Brain microvascular endothelial cell (primary cell): ENCODE results near the gene LRRK2.

ENCODE experiments used
- DNase-seq: peaks from one replicate; pipeline ENCODE4 v3.0.0-alpha.2; 2020
- H3K27ac ChIP-seq: fragments of 250-450 bp; sonication (Bioruptor Pico); 2 replicates; pipeline ENCODE4 v1.5.1; 2020; ENCODE audit warnings: mild to moderate bottlenecking, moderate library complexity
- H3K27me3 ChIP-seq: fragments of 250-450 bp; sonication (Bioruptor Pico); replicated peaks from 2 replicates; pipeline ENCODE4 v1.5.1; 2020; ENCODE audit warnings: mild to moderate bottlenecking
- H3K36me3 ChIP-seq: fragments of 250-450 bp; sonication (Bioruptor Pico); replicated peaks from 2 replicates; pipeline ENCODE4 v1.5.1; 2020; ENCODE audit warnings: mild to moderate bottlenecking
- H3K4me3 ChIP-seq: 2 replicates; pipeline ENCODE4 v1.5.1; 2011; ENCODE audit warnings: low read depth, mild to moderate bottlenecking, control low read depth, low read length, moderate library complexity
- in situ Hi-C: cut with HindIII; loops from 2 replicates; pipeline ENCODE4 v1.10.0; 2017; ENCODE audit warnings: low sequenced_read_pairs, low pct_ligation_motif_present
- TF ChIP-seq, protein P1 (sequence below): IDR thresholded peaks from 2 replicates; pipeline ENCODE4 v1.5.1; 2011; ENCODE audit warnings: low read depth, mild to moderate bottlenecking, moderate library complexity, low read length, control low read depth, inconsistent platforms; ENCODE audit errors: missing control alignments

Gene LRRK2

DNA sequence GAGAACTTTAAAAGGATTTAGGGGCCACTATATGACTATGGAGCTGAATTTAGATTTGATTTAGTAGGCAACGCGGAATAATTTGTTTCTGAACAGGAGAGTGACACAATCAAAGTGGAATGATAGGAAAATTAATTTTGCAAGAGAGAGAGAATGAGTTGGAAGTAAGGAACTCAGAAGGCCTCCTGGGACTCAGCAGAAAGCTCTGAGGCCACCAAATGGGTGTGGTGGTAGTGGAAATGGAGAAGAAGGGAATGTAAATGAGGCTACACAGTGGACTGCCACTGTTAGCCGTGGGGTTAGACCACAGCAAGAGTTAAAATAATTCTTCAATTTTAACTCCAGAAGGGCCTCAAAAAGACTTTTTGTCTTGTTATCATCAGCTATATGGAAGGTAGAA is 102.7 kb downstream of the LRRK2 start:
- no peaks in the 10 kb centered on the region for H3K36me3 ChIP-seq
- no peak overlapping the region for H3K4me3 ChIP-seq
- DNase-seq = no peak
- TF ChIP-seq, protein P1, sequence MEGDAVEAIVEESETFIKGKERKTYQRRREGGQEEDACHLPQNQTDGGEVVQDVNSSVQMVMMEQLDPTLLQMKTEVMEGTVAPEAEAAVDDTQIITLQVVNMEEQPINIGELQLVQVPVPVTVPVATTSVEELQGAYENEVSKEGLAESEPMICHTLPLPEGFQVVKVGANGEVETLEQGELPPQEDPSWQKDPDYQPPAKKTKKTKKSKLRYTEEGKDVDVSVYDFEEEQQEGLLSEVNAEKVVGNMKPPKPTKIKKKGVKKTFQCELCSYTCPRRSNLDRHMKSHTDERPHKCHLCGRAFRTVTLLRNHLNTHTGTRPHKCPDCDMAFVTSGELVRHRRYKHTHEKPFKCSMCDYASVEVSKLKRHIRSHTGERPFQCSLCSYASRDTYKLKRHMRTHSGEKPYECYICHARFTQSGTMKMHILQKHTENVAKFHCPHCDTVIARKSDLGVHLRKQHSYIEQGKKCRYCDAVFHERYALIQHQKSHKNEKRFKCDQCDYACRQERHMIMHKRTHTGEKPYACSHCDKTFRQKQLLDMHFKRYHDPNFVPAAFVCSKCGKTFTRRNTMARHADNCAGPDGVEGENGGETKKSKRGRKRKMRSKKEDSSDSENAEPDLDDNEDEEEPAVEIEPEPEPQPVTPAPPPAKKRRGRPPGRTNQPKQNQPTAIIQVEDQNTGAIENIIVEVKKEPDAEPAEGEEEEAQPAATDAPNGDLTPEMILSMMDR = no peak
- in situ Hi-C loops = no loop called here
- H3K27me3 ChIP-seq = no peaks in the 10 kb centered on the region
- H3K27ac ChIP-seq = no peak overlapping the region

DNA sequence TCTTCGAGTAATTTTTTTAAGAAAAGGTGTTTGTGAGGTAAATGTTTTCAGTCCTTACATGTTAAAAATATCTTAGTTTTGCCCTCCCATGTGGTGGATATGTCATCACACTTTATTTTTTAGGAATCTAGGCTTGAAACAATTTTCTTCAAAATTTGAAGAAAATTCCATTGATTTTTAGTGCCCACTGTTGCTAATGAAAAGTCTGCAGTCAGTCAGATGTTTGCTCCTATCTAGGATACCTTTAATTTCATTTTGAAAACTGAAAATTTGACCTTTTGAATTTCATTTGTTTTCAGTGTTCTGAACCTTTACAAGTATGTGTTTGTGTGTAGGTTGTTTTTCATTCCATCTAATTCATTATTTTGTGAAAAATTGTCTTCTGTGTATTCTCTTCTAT is 105.4 kb downstream of the LRRK2 start:
- H3K36me3 ChIP-seq = no peaks in the 10 kb centered on the region
- no peak for DNase-seq

DNA sequence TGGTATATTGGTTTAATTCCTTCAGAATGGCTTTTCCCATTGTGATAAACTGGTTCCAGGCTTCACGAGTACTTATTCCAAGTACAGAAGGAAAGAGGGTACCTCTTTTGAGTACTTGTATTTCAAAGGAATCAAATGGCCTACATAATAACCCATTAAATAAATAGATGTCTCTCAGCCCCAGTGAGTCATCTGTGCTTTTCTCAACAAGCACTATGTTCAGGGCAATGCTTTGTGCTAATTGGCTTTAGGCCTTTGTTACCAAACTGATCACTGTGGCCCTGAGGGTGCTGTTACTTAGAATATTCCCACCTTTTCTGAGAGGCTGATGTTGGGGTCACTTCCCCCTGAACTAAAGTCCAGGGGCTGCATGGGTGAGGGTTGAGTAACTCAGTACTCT is 107.1 kb downstream of the LRRK2 start:
- Histone ChIP-seq H3K4me3 (no peak overlapping the region), H3K27ac (no peak overlapping the region), H3K27me3 (no peaks in the 10 kb centered on the region), H3K36me3 (no peaks in the 10 kb centered on the region)
- in situ Hi-C loops = no loop called here
- DNase-seq = no peak
- TF ChIP-seq, protein P1 = no peak

More for the DNA sequence above, 105.4 kb downstream of the LRRK2 start:
- no peak overlapping the region for H3K27ac ChIP-seq
- H3K27me3 ChIP-seq = no peaks in the 10 kb centered on the region
- TF ChIP-seq, protein P1 = no peak
- in situ Hi-C loops = no loop called here
- no peak overlapping the region for H3K4me3 ChIP-seq

DNA sequence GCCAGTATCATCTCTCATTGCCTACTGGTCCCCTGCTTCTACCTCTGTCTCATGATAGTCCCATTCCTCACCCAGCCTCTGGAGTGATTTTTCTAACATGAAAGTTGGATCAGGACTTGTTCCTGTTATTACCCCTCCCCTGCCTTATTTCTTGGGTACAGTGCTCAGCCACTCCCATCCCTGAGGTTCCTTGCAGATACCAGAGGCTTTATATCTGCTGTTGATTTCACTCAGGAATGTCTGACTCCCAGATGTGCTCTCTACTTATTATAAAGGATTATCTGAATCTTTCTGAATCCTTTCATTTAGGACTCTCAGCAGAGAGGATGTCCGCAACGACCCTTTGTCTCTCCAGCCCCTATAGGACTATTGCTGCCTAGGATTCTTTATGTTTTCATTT is 111.2 kb downstream of the LRRK2 start:
- TF ChIP-seq, protein P1 = no peak
- in situ Hi-C loops = no loop called here
- no peak overlapping the region for H3K4me3 ChIP-seq
- no peak overlapping the region for H3K27ac ChIP-seq
- DNase-seq = no peak
- H3K36me3 ChIP-seq = no peaks in the 10 kb centered on the region
- H3K27me3 ChIP-seq = no peaks in the 10 kb centered on the region

DNA sequence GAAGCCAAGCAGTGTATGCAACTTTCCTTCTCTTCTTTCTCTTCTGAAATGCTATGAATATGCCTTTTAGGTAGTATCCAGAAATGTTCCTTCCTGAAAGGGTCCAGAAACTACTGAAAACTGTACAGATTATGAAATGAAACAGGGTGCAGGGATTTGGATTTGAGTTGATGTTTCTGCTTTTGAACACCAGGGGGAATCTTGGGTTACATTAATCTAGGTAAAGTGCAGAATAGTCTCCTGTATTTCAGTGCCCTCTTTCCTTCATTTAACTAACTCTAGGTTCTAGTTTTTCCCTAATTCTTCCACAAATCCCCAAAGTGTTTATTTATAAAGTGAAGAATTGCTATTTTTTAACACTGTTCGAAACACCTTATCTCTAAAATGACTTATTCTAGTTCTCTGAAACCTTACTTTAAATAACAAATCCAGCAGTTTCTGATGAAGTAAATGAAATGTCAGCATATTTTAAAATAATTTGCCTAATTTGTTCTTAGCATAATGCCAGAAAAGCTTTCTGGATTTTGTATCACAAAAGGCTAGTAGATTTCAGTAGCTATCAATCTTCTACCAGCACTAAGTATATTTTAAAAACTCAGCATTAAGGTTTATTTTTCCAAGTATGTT is 111.9 kb downstream of the LRRK2 start:
- in situ Hi-C loops = no loop called here
- DNase-seq = no peak
- H3K27ac ChIP-seq = no peak overlapping the region

More for the DNA sequence above, 111.9 kb downstream of the LRRK2 start:
- Histone ChIP-seq H3K4me3 (no peak overlapping the region), H3K27me3 (no peaks in the 10 kb centered on the region), H3K36me3 (no peaks in the 10 kb centered on the region)
- TF ChIP-seq, protein P1 = peak; percentile 52
